HepG2 (cell line): ENCODE data around the gene CAB39. TPM values are rescaled to one million over a fixed set of nuclear protein-coding genes. Genes with fewer than 3 reads are reported as not detected.

Experiments
- ATAC-seq: fragments of 200-7000 bp; cut with Tn5 transposase; 3 replicates; pipeline ENCODE4 v1.9.1; 2020; ENCODE audit warnings: mild to moderate bottlenecking, moderate library complexity
- BruUV-seq: library from RNA; stranded (reverse); fragments of 400-500 nt; replicated peaks from 2 replicates; lab custom pipeline; 2021; lab: Mats Ljungman, UMichigan
- CTCF ChIA-PET: fragments of 300-600 bp; formaldehyde crosslinking; extraction: SDS; loops from one replicate; lab custom pipeline; 2021; ENCODE audit warnings: low total read pairs, inconsistent platforms, low intra/inter-chr PET ratio; lab: Yijun Ruan, JAX
- POLR2A ChIA-PET: fragments of 350-600 bp; sonication (Branson Sonifier 250); formaldehyde crosslinking; loops from one replicate; lab custom pipeline; 2020; ENCODE audit warnings: antibody characterized with exemption, inconsistent platforms; lab: Yijun Ruan, JAX
- DNase-seq: peaks from one replicate; pipeline ENCODE4 v3.0.0-alpha.2; 2015; ENCODE audit warnings: low spot score
- FAIRE-seq: peaks from 3 replicates; lab custom pipeline; 2011; peaks lifted over from hg19 to GRCh38; lab: Jason Lieb, UNC
- H2AFZ ChIP-seq: one replicate; pipeline ENCODE4 v1.6.1; 2011; ENCODE audit warnings: low read length, inconsistent platforms
- H3K27ac ChIP-seq: fragments of 300-600 bp; 3 replicates; pipeline ENCODE4 v1.8.0; 2011; ENCODE audit warnings: mixed run types, mild to moderate bottlenecking, mixed read lengths, low read length, inconsistent platforms; ENCODE audit not compliant: insufficient read depth; ENCODE audit errors: extremely low read length
- H3K27me3 ChIP-seq, 2 experiments: fragments of 200-600 bp in 1 of 2; 2 replicates in 1 of 2; 3 replicates in 1 of 2; pipeline versions ENCODE4 v1.6.0 to v1.8.0; 2011; ENCODE audit warnings: low read length in 2 of 2, mild to moderate bottlenecking in 2 of 2, moderate library complexity in 2 of 2, inconsistent platforms in 1 of 2; ENCODE audit not compliant: insufficient read depth in 2 of 2, control insufficient read depth in 1 of 2
- H3K36me3 ChIP-seq, 2 experiments: fragments of 200-600 bp in 1 of 2; replicated peaks in 1 of 2; 2 replicates in 1 of 2; 3 replicates in 1 of 2; pipeline versions ENCODE4 v1.5.1 to v1.8.0; 2011; ENCODE audit warnings: low read length in 2 of 2, inconsistent platforms in 1 of 2; ENCODE audit not compliant: insufficient read depth in 2 of 2, control insufficient read depth in 1 of 2
- H3K4me1 ChIP-seq: 2 replicates; pipeline ENCODE4 v1.5.1; 2012; ENCODE audit warnings: low read length, inconsistent platforms; ENCODE audit not compliant: insufficient read depth
- H3K4me2 ChIP-seq: 2 replicates; pipeline ENCODE4 v1.6.0; 2011; ENCODE audit warnings: low read depth, low read length, inconsistent platforms
- H3K4me3 ChIP-seq, 3 experiments: fragments of 200-600 bp in 1 of 3; sonication (generic), shearing (Covaris generic) in 1 of 3; replicated peaks in 1 of 3; 2 replicates each; pipeline ENCODE4 v1.5.1; 2011 to 2016; ENCODE audit warnings: low read length in 3 of 3, inconsistent platforms in 2 of 3, low read depth in 2 of 3, mild to moderate bottlenecking in 2 of 3, control low read depth in 1 of 3, mixed read lengths in 1 of 3; ENCODE audit not compliant: insufficient read depth in 1 of 3
- H3K79me2 ChIP-seq: one replicate; pipeline ENCODE4 v1.6.1; 2011; ENCODE audit warnings: low read length, inconsistent platforms; ENCODE audit not compliant: insufficient read depth
- H3K9ac ChIP-seq: 2 replicates; pipeline ENCODE4 v1.6.0; 2011; ENCODE audit warnings: mild to moderate bottlenecking, low read depth, low read length, inconsistent platforms; ENCODE audit not compliant: insufficient read depth
- H3K9me3 ChIP-seq: 2 replicates; pipeline ENCODE4 v1.5.1; 2012; ENCODE audit warnings: mild to moderate bottlenecking, low read length
- H4K20me1 ChIP-seq: 2 replicates; pipeline ENCODE4 v1.6.0; 2011; ENCODE audit warnings: inconsistent platforms, mild to moderate bottlenecking, low read length, moderate library complexity; ENCODE audit not compliant: insufficient read depth
- ATM ChIP-seq: fragments of 450-650 bp; IDR thresholded peaks from 2 replicates; pipeline ENCODE4 v1.7.1; 2017; ENCODE audit warnings: mild to moderate bottlenecking, borderline replicate concordance
- CBX5 ChIP-seq: sonication (generic); formaldehyde crosslinking; IDR thresholded peaks from 2 replicates; pipeline ENCODE4 v1.4.0; 2020; ENCODE audit warnings: missing genetic modification reagents, borderline replicate concordance
- IKZF5 ChIP-seq: IDR thresholded peaks from 2 replicates; pipeline ENCODE4 v1.6.1; 2018; ENCODE audit warnings: missing genetic modification reagents, mild to moderate bottlenecking, missing compliant biosample characterization
- MEIS1 ChIP-seq: sonication (generic); formaldehyde crosslinking; IDR thresholded peaks from 2 replicates; pipeline ENCODE4 v1.9.0; 2021; ENCODE audit warnings: mild to moderate bottlenecking, missing genetic modification reagents, moderate library complexity, borderline replicate concordance
- PITX1 ChIP-seq: sonication (generic); formaldehyde crosslinking; IDR thresholded peaks from 2 replicates; pipeline ENCODE4 v1.5.1; 2020; ENCODE audit warnings: mild to moderate bottlenecking, missing genetic modification reagents
- ZNF12 ChIP-seq: sonication (generic); formaldehyde crosslinking; IDR thresholded peaks from 2 replicates; pipeline ENCODE4 v1.5.0; 2020; ENCODE audit warnings: missing genetic modification reagents
- ZNF724P ChIP-seq: sonication (generic); formaldehyde crosslinking; IDR thresholded peaks from 2 replicates; pipeline ENCODE4 v1.8.0; 2022; ENCODE audit warnings: missing genetic modification reagents, borderline replicate concordance
- WGBS: methylation state at CpG from one replicate; pipeline ENCODE4 v1.1.6; 2017; ENCODE audit warnings: low lambda C conversion rate; 5-methylcytosine and 5-hydroxymethylcytosine counted together
- in situ Hi-C: cut with HindIII; loops from 2 replicates; pipeline ENCODE4 v1.10.0; 2017; ENCODE audit warnings: low pct_unique_long_range_greater_than_20kb; ENCODE audit not compliant: extremely low pct_ligation_motif_present
- intact Hi-C: fragments of 100-400 bp; cut with micrococcal nuclease; formaldehyde crosslinking; loops from one replicate; pipeline ENCODE4 v1.10.0; 2022; ENCODE audit not compliant: unreplicated experiment
- polyA plus RNA-seq, 8 experiments: library from polyadenylated mRNA; depleted of rRNA in 3 of 8; stranded (reverse) in 7 of 8; unstranded in 1 of 8; fragments of >200 nt; fragmentation: Illumina TruSeq in 4 of 8; extraction: Trizol in 4 of 8; gene quantifications; 2 replicates each; pipeline versions ENCODE4 v1.2.1 to v1.2.3, GENCODE V29; 2011 to 2016; ENCODE audit warnings: low read depth in 4 of 8, missing spikeins in 1 of 8, mixed read lengths in 1 of 8; ENCODE audit not compliant: insufficient read depth in 1 of 8
- total RNA-seq, 5 experiments: library from RNA; depleted of rRNA; stranded (reverse); fragments of >200 nt; fragmentation: Illumina TruSeq; extraction: Trizol; gene quantifications; 2 replicates each; pipeline ENCODE4 v1.2.3, GENCODE V29; 2016; ENCODE audit warnings: low read depth in 1 of 5
- TF ChIP-seq, protein P1 (sequence below): sonication (generic); formaldehyde crosslinking; IDR thresholded peaks from 2 replicates; pipeline ENCODE4 v1.4.0; 2020; ENCODE audit warnings: missing genetic modification reagents

The CAB39 gene
- total and polyA plus RNA-seq, 2 of the 13 experiments (the other 11 are each of a cell fraction or from before 2014, with no cell fraction given) = 19.3 to 45.3 TPM

GRCh38 chr2:230783101-230783500 is 70.5 kb downstream of the CAB39 start:
- DNase-seq (no peak), FAIRE-seq (no peak), ATAC-seq (no peak)
- 98% methylated on average over 5 of the region's 5 CpGs for WGBS
- in situ Hi-C loops = no loop called here
- Histone ChIP-seq H3K36me3 (peaks cover 0 to 10% of the 10 kb centered on the region in 2 experiments; a peak in 2 of 5 replicates), H3K9ac (no peak overlapping the region), H3K4me3 (no peak overlapping the region), H2AFZ (no peak overlapping the region), H3K27me3 (no peaks in the 10 kb centered on the region), H3K9me3 (peaks cover 8% of the 10 kb centered on the region; the same call in 1 of the 2 replicates), H3K79me2 (peaks cover 2% of the 10 kb centered on the region), H3K27ac (no peak overlapping the region), H4K20me1 (no peaks in the 10 kb centered on the region), H3K4me2 (no peak overlapping the region), H3K4me1 (peaks cover 12% of the 10 kb centered on the region)
- intact Hi-C loops = no loop called here
- BruUV-seq = no TSS peak
- TF ChIP-seq, protein P1, sequence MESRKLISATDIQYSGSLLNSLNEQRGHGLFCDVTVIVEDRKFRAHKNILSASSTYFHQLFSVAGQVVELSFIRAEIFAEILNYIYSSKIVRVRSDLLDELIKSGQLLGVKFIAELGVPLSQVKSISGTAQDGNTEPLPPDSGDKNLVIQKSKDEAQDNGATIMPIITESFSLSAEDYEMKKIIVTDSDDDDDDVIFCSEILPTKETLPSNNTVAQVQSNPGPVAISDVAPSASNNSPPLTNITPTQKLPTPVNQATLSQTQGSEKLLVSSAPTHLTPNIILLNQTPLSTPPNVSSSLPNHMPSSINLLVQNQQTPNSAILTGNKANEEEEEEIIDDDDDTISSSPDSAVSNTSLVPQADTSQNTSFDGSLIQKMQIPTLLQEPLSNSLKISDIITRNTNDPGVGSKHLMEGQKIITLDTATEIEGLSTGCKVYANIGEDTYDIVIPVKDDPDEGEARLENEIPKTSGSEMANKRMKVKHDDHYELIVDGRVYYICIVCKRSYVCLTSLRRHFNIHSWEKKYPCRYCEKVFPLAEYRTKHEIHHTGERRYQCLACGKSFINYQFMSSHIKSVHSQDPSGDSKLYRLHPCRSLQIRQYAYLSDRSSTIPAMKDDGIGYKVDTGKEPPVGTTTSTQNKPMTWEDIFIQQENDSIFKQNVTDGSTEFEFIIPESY (CRISPR knock-in tag) = no peak
- TF ChIP-seq MEIS1 (no peak), ATM (no peak), ZNF724P (CRISPR knock-in tag) (no peak), CBX5 (CRISPR knock-in tag) (no peak), IKZF5 (CRISPR knock-in tag) (no peak), ZNF12 (CRISPR knock-in tag) (no peak), PITX1 (CRISPR knock-in tag) (no peak)
- ChIA-PET CTCF (no interaction called here), POLR2A (no interaction called here)
